ENCODE data around the gene BAIAP2.
A peak's percentile ranks its signal among the peaks of the same experiment; 100 is the strongest.

BAIAP2 gene

GRCh38 chr17:81165246-81166032, 130.5 kb downstream of the BAIAP2 start, which contains the start of gene PVALEF:
PVALEF (plus strand) TSS chr17:81165507; CDS start chr17:81181227, 15,720 bp downstream.
- Histone ChIP-seq H3K4me1 (ENCODE audit: control insufficient read depth, insufficient read depth, low read length) (no peaks in the 10 kb centered on the region), H3K27me3 (ENCODE audit: control insufficient read depth, insufficient read depth, low read length) (no peaks in the 10 kb centered on the region), H3K9ac (ENCODE audit: low read depth, low read length) (no peak within 1 kb of the TSS), H3K9me3 (ENCODE audit: control insufficient read depth, insufficient read depth, low read length) (no peaks in the 10 kb centered on the region), H3K36me3 (ENCODE audit: control insufficient read depth, insufficient read depth, low read length) (no peaks in the 10 kb centered on the region), H3K4me3 (ENCODE audit: low read depth, low read length) (peak within 1 kb of the TSS; percentile 37)

DNA sequence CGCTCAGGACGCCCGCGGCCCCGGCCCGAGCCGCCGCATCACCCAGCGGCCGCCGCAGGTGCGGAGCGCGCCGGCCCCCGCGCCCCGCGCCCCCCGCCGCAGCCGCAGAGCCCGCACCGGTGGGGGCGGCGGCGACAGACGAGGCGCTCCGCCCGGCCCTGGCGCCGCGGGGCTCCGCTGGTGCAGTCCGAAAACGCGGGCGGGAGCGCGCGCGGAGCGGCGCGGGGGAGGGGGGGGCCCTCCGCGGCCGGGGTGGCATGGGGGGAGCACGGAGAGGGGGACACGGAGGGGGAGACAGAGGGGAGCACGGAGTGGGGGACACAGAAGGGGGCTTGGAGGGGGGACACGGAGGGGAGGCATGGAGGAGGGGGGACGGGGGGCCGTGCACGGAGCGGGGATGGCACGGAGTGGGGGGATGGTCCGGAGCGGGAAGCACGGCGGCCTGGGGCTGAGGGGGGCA, 131.1 kb downstream of the BAIAP2 start, which contains the start of gene AATK:
Gene AATK, minus strand, starts transcription at position 189 of the 460 bp plus-strand sequence. CDS start 229 bp downstream, outside the sequence.
- H3K9me3 ChIP-seq (ENCODE audit: control insufficient read depth, insufficient read depth, low read length): no peaks in the 10 kb centered on the region

More for the DNA sequence above, 131.1 kb downstream of the BAIAP2 start, which contains the start of gene AATK:
- Histone ChIP-seq H3K4me3 (ENCODE audit: low read depth, low read length) (peak within 1 kb of the TSS; percentile 37), H3K9ac (ENCODE audit: low read depth, low read length) (no peak within 1 kb of the TSS), H3K4me1 (ENCODE audit: control insufficient read depth, insufficient read depth, low read length) (no peaks in the 10 kb centered on the region), H3K27me3 (ENCODE audit: control insufficient read depth, insufficient read depth, low read length) (no peaks in the 10 kb centered on the region), H3K36me3 (ENCODE audit: control insufficient read depth, insufficient read depth, low read length) (no peaks in the 10 kb centered on the region)
